ENCODE measurements around the gene ADAMTS17. TPM values are rescaled to one million over a fixed set of nuclear protein-coding genes. Genes with fewer than 3 reads are reported as not detected.

Gene ADAMTS17
- total RNA-seq, 1 donor from 2014 or later = 2.1 TPM

DNA sequence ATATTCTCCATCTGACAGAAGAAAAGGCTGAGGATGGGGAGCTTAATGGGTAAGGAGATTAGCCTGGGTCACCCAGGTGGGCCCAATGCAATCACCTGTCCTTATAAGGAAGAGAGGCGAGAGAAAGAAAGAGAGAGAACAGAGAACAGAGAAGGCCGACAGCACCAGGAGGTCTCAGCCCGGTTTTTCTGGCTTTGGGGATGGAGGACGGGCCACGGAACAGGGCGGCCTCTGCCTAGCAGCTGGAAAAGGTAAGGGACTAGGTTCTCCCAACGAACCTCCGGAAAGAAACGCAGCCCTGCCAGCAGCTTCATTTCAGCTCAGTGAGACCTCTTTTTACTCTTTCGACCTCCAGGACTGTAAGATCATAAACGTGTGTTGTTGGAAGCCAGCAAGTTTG is 412.5 kb downstream of the ADAMTS17 start:
- intact Hi-C loops (cut with micrococcal nuclease) = loop anchor here (5.0 kb wide), 4 partner anchors 1348 to 1967 kb away; partner anchors contain the start of genes ARRDC4, SELENOS, TARS3 and TM2D3

DNA sequence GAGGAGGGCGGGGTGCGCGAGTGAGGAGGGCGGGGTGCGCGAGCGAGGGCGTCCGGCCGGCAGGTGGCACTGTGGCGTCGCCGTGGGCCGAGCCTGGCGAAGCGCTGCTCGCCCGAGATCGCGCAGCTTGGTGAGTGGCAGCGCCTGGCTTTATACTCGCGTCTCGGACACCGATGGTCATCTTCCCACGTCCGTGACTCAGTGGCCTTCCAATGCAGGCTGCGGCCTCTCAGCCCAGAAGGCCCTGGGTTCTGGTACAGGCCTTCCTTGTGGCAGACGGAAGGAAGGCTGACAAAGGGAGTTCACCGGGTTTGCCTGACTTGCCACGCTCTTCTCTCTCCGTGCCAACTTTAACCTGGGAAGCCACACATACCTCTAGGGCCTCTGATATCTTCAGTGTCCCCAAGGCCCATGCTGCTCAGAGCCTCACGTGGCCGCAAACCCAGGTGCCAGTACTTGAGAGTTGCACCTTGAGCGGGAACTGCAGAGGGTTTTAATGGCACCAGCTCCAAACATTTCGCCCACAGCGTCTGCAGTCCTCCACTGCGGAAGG is 413.3 kb downstream of the ADAMTS17 start:
- intact Hi-C loops (cut with micrococcal nuclease) = loop anchor here (1.0 to 5.0 kb wide), 16 partner anchors 195 to 1966 kb away; partner anchors contain the start of genes ARRDC4, LYSMD4, SELENOS and TARS3

DNA sequence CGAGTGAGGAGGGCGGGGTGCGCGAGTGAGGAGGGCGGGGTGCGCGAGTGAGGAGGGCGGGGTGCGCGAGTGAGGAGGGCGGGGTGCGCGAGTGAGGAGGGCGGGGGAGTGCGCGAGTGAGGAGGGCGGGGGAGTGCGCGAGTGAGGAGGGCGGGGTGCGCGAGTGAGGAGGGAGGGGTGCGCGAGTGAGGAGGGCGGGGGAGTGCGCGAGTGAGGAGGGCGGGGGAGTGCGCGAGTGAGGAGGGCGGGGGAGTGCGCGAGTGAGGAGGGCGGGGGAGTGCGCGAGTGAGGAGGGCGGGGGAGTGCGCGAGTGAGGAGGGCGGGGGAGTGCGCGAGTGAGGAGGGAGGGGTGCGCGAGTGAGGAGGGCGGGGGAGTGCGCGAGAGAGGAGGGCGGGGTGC is 415.2 kb downstream of the ADAMTS17 start:
- intact Hi-C loops (cut with micrococcal nuclease) = loop anchor here (1.0 to 5.0 kb wide), 6 partner anchors 362 to 1964 kb away; partner anchors contain the start of genes ARRDC4, LRRC28, MEF2A and SELENOS

DNA sequence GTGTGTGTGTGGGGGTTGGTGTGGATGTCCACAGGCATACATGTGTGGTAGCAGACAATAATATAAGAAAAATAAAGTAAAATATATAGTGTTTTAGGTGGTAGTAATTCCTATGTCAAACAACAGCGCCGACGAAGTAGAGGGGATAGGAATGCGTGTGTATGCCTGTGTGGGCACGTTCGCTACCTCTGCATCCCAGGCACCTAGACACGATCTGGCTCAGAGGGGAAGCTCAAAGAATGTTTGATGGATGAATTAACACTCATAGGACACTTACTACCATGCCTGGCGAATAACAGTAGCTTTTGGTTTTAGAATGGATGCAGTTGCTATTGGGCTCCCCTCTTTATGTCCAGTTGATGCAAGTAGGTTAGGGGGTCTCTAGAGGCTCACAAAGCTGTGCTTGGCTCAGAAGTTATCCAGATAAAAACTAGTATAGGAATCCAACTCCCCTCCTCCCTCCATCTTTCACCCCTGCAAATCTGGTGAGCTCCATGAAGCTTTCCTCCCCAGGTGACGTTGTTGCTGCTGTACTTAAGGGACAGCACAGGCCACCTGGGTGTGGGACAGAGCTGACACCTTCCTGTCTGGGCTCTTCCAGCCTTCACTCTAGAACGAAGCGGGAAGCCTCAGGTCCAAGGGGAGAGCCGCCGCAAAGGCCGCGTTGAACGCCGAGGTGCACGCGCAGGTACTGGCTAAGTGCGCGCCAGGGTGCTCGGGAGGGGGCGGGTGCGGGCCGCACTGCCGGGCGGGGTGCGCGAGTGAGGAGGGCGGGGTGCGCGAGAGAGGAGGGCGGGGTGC is 415.9 kb downstream of the ADAMTS17 start:
- intact Hi-C loops (cut with micrococcal nuclease) = loop anchor here (1.0 to 5.0 kb wide), 6 partner anchors 361 to 1964 kb away; partner anchors contain the start of genes ARRDC4, LRRC28, MEF2A and SELENOS

DNA sequence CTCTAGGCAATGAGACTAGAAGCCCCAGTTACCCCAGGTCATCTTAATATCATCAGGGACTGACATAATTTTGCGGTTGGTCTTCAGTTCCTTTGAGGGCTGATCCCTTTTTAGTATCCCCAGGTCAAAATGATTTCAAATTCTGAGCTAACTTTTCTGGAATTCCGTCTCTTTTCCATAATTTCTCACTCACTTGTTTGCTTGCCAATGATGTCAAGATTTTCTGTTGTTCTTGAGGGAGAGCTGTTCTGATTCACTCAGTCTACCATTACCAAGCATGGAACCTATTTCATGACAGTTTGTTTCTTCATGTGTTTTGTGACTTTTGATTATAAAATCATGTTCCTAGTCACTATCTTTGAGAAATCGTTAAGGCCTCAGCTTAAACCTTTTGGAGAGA is 418.1 kb downstream of the ADAMTS17 start:
- intact Hi-C loops (cut with micrococcal nuclease) = no loop called here

Other genes starting within 250 kb of the ADAMTS17 start
- gene CERS3, start 187.0 kb upstream of the ADAMTS17 start, total RNA-seq = 0.71 and 0.76 TPM in 2 replicates